GM06990 (cell line): ENCODE data around the gene GLOD5.

ENCODE experiments used
- DNase-seq: peaks from one replicate; pipeline ENCODE4 v3.0.0-alpha.2; 2011; ENCODE audit not compliant: insufficient read length; ENCODE audit errors: extremely low read depth
- H3K27me3 ChIP-seq: replicated peaks from 2 replicates; pipeline ENCODE4 v1.6.0; 2011; ENCODE audit warnings: low read length; ENCODE audit not compliant: control insufficient read depth, insufficient read depth
- H3K36me3 ChIP-seq: 2 replicates; pipeline ENCODE4 v1.5.1; 2011; ENCODE audit warnings: low read length; ENCODE audit not compliant: control insufficient read depth, insufficient read depth
- H3K4me3 ChIP-seq: replicated peaks from 2 replicates; pipeline ENCODE4 v1.5.1; 2011; ENCODE audit warnings: low read depth, mild to moderate bottlenecking, control low read depth, low read length
- TF ChIP-seq, protein P1 (sequence below): IDR thresholded peaks from 2 replicates; pipeline ENCODE4 v1.5.1; 2011; ENCODE audit warnings: low read length, control low read depth, mild to moderate bottlenecking, inconsistent platforms; ENCODE audit not compliant: insufficient read depth, poor library complexity, severe bottlenecking

GLOD5 gene

DNA sequence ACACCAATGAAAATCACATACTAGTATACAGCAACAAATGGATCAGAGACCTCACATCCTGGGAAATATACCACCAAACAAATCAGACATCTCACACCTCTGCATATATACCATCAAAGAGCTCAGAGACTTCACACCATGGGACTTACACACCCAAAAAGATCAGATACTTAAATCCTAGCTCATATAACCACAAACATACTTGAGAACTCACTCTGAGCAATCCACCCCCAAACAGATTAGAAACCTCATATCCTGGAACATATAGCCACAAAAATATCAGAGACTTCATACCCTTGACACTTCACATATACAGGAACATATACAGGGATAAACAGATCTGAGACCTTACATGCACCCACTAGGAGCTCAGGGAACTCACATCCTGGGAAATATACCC, 32.9 kb upstream of the GLOD5 start:
- Histone ChIP-seq H3K4me3 (no peak overlapping the region), H3K36me3 (no peaks in the 10 kb centered on the region), H3K27me3 (no peaks in the 10 kb centered on the region)
- TF ChIP-seq, protein P1, sequence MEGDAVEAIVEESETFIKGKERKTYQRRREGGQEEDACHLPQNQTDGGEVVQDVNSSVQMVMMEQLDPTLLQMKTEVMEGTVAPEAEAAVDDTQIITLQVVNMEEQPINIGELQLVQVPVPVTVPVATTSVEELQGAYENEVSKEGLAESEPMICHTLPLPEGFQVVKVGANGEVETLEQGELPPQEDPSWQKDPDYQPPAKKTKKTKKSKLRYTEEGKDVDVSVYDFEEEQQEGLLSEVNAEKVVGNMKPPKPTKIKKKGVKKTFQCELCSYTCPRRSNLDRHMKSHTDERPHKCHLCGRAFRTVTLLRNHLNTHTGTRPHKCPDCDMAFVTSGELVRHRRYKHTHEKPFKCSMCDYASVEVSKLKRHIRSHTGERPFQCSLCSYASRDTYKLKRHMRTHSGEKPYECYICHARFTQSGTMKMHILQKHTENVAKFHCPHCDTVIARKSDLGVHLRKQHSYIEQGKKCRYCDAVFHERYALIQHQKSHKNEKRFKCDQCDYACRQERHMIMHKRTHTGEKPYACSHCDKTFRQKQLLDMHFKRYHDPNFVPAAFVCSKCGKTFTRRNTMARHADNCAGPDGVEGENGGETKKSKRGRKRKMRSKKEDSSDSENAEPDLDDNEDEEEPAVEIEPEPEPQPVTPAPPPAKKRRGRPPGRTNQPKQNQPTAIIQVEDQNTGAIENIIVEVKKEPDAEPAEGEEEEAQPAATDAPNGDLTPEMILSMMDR = no peak
- no peak for DNase-seq

DNA sequence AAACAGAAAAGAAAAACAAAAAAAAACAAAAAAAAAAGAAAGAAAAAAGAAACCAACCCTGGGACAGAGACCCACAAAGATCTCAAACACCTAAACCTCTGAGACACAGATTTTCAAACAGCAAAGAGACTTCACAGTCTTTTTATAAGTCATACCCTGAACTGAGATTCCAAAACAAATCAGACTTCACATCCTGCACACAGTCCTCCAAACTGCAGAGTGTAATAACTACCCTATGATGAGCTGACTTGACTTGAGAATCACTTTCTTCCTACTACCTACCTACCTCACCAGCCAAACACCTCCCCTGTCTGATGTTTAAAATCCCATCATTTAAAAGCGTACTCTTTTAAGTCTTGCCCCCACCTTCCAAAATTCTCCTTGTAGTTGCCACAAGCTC, 25.2 kb upstream of the GLOD5 start:
- Histone ChIP-seq H3K36me3 (no peaks in the 10 kb centered on the region), H3K27me3 (no peaks in the 10 kb centered on the region), H3K4me3 (peak overlapping the region; percentile 41)
- TF ChIP-seq, protein P1 = no peak
- DNase-seq = no peak

DNA sequence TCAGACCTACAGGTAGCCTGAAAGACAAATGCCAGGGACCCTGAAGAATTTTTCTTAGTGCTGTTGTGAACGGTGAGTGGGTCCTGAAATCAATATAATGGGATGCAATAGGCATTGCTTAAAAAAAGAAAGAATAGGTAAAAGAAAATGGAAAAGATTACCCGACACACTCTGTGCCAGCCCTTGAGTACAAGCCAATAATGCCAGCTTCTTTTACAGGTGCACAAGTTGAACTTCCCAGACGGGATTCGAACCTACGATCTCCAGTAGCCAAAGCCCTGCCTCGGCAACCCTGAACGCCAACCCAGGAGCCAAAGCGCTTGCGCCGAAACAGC, 24.7 kb upstream of the GLOD5 start:
- no peak for DNase-seq

DNA sequence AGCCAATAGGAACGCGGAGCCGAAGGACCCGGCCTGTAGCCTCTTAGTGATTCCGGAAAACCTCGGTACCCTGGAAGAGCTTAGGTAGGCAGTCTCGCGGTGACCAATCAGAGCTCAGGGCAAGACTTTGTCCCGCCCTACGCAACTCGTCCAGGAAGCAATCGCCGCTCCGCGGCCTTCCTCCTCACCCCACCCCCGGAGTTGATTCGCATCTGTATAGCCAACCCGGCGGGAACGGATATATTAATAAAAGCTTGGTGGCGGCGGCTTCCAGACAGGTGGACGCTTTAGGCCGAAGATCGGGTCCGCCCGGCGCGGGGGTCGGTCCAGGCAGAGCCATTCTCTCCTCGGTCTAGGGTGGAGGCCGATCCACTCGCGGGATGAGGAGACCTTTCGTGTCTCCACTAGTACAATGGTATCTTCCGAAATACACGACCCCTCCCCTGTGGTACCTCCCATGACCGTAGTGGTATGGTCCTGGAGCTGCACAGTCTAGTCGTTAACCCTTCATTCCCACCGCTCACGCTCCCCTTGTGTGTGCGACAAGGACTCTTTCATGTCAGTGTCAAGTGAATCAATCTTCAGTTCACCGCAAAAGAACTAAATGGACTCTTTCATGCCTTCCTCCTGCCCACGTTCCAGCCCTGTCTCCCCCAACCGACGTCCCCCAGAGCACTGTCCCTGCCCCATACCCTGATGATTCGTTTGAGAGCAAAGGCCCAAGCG, 24.2 kb upstream of the GLOD5 start:
- no peaks in the 10 kb centered on the region for H3K27me3 ChIP-seq
- TF ChIP-seq, protein P1 = no peak
- peak overlapping the region; percentile 62 for H3K4me3 ChIP-seq
- no peaks in the 10 kb centered on the region for H3K36me3 ChIP-seq
- DNase-seq = peak; percentile 87

More for the DNA sequence above, 24.7 kb upstream of the GLOD5 start:
- Histone ChIP-seq H3K4me3 (peak overlapping the region; percentile 41), H3K27me3 (no peaks in the 10 kb centered on the region), H3K36me3 (no peaks in the 10 kb centered on the region)
- TF ChIP-seq, protein P1 = no peak

DNA sequence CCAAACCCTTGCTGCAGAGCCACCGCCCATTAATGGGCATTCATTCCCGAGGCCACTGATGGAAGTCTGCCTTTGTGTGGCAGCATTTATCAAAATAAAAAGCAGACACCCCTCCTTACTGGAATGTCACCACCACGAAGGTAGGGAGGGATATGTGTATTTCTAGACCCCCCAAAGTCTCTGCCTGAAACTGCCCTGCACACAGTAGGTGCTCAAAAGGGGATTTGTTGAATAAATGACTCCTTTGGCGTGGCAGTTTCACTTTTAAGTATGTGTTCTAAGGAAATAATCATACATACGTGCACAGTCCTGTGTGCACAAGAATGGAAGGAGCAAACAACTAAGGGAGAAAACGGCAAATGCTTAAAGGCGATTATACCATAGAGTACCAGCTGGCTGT, 23.6 kb upstream of the GLOD5 start:
- TF ChIP-seq, protein P1 = no peak
- DNase-seq = no peak
- H3K4me3 ChIP-seq = peak overlapping the region; percentile 62
- H3K36me3 ChIP-seq = no peaks in the 10 kb centered on the region
- no peaks in the 10 kb centered on the region for H3K27me3 ChIP-seq

DNA sequence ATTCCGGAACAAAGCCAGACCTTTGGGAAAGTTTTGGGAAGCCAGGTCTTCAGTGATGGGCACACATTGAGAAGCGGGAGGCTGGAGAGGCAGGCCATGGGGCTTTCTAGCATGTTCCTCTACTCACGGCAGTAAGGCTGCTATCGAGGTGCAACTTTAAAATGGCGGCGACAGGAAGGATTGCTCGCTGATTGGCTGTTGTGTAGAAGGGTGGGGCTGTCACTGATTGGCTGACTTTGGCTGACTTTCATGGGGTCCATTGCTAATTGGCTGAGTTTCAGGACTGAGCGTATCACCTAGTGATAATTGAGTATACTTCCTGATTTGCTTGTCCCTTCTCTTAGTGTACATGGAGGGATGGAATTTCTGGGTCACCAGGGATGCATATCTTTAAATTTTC, 19.7 kb upstream of the GLOD5 start:
- Histone ChIP-seq H3K36me3 (no peaks in the 10 kb centered on the region), H3K4me3 (no peak overlapping the region), H3K27me3 (no peaks in the 10 kb centered on the region)
- TF ChIP-seq, protein P1 = no peak
- DNase-seq = no peak
